GM19467 (cell line): Measurements from ENCODE around the gene GABRB1.

Source experiments
- ATAC-seq: cut with Tn5 transposase; IDR thresholded peaks from one replicate; pipeline ENCODE4 v1.9.1; 2021; ENCODE audit warnings: mild to moderate bottlenecking, moderate library complexity; ENCODE audit not compliant: unreplicated experiment

GABRB1 gene

GRCh38 chr4:47110546-47111132 lies 79.3 kb downstream of the GABRB1 start:
- no peak for ATAC-seq

DNA sequence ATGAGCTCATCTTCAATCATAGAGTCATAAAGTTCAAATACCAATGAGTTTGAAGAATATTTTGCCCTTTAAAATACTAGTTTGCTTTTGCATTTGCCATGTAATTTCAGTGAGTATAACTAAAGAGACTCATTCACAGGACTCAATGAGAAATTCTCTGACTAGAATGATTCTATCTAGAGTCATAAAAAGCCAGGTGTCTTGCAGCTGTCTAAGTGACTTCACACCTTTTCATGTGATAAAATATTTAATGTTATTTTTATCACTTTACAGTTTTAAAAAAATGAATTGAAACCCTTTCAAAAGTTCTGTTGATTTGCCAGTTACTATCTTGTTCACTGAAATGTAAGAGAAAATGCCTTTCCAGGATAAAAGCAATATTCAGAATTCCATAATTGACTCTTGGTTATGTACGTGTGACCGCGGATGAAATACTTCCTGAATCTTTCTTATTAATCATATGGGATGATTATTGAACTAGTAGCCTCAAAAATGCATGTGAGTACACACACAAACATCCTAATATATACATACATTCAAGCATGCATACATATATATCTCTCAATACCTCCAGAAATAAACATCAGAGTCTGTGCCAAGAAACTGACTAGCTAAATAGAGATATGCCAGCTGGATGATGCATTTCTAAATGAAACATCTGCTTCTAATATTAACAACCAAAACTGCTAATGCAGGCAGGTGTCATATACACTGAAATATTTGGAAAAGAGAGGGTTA lies 87.0 kb downstream of the GABRB1 start:
- ATAC-seq = no peak

DNA sequence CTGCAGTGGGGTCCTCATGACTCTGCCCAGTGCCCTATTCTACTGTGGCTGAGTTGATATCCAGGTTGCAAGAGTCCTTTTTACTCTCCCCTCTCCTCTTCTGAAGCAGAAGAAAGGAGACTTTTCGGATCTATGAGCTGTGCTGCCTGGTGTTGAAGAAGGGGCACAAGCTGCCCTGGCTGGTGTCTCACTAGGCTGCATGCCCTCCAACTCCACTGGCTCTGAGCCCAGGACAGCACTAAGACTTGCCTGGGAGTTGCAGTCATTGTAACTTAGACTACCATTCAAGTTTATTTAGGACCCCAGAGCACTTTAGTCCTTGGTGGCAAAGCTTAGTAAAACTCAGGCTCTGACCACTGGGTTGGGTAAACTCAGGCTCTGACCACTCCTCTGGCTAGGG lies 89.4 kb downstream of the GABRB1 start:
- no peak for ATAC-seq

- ATAC-seq = peak; percentile 87
These were observed 91.4 kb downstream of the GABRB1 start for GRCh38 chr4:47122592-47123291.

DNA sequence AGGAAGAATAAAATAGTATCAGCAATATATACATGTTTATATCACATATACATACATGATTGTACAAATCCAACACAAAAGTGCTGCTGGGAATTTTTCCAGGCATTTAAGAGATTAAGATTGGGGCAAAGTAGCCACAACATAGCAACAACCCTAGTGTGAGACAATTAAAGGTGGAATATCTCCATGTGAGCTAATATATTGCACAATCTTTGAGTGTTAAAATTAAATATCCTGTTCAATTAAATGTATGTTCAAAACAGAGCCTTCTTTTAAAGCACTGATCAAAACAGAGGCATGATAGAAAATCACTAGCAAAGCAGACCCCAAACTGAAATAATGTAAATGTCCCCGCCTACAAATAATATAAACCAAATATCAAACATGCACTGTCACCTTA lies 97.6 kb downstream of the GABRB1 start:
- ATAC-seq = no peak

- ATAC-seq = no peak
These were observed 103.8 kb downstream of the GABRB1 start for GRCh38 chr4:47135210-47135609.

- ATAC-seq = no peak
These were observed 111.9 kb downstream of the GABRB1 start for GRCh38 chr4:47143261-47143660.

- ATAC-seq = peak; percentile 94
These were observed 114.3 kb downstream of the GABRB1 start for GRCh38 chr4:47145630-47146029.

DNA sequence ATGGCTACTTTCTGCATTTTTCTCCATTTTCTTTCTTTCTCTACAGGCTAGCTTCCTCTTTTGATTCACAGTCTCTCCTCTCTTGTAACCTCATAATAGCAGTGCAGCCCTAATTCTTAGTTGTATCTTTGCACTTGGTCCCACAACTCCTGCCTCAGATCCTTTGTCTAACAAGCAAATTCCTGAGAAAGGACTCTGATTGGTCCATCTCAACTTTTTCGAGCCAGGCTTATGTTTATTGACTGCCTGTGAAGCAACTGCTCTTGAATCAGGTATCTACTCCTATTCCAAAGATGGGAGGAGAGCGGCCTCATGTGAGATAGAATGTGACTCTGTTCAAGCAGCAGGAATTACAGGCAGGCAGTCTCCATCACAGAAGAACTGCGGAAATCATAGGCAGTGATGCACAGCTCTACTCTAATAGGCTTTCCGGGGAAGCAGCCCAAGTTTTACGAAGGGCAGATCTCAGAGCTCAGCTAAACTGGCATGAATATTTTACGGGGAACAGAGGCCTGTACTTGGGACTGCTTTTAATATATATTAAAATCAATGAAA lies 123.5 kb downstream of the GABRB1 start:
- no peak for ATAC-seq

DNA sequence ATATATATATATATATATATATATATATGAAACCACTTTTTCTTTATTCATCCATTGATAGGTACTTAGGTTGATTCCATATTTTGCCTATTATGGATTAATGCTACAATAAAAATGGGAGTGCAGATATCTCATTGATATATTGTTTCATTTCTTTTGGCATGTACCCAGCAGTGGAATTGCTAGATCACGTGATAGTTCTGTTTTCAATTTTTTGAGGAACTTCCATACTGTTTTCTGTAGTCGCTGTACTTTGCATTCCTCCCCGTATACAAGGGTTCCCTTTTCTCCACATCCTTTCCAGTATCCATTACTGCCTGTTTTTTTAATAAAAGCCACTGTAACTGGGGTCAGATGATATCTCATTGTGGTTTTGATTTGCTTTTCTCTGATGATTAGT lies 124.6 kb downstream of the GABRB1 start:
- no peak for ATAC-seq

DNA sequence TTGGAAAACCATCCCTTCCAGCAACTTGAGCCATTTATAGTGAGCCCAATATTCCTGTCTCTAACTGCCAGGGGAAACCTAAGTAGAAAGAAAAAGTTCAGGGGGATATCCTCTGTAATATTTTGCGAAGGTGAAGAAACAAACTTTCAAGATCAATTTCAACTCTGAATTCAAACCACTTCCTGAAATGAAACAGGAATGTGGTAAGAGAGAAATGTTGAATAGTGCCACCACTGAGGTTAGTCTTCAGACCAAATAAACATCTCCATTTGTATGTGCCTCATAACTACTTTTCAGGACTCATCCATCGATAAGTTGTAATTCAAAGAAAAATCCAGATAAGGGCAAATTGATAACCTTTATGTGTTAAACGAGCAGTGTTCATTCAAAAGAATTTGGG lies 128.7 kb downstream of the GABRB1 start:
- no peak for ATAC-seq

DNA sequence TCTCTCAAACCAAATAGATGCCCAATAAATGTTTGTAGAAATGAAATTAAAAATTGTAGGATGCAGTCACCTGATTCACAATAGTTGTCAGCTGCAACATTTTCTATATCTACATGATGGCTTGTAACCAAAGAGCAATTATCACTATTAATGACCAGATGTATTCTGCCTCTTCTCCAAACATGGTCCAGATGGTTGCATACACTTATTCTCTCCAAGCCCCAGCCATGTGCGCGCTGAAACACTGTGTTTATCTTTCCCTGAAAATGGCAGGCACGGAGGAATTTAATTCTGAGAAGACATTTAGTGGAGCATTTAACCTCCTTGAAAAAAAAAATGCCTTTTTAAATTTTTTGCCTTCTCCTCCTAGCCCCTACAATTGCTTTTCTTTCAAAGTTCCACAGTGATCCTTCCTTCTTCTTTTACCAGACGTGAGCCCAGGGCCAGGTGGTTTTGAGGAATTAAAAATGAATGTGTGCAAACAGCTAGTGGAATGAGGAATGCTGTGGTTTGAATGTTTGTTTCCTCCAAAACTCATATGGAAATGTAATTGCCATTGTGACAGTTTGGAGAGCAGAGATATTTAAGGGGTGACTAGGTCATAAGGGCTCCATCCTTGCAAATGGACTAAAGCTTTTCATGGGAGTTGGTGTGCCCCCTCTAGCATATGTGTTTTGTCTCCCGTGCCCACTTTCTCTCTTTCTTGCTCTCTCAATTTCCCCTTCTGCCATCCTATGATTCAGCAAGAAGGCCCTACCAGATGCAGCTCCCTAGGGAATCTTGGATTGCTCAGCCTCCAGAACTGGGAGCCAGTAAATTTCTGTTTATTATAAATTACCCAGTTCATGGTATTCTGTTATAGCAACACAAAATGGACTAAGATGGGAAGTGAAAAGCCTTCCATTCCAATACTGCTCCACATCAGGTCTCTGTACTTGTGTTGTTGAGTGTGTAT lies 136.0 kb downstream of the GABRB1 start:
- no peak for ATAC-seq

GRCh38 chr4:47184083-47184482 lies 152.7 kb downstream of the GABRB1 start:
- ATAC-seq = no peak

- ATAC-seq = no peak
These were observed 154.4 kb downstream of the GABRB1 start for GRCh38 chr4:47185761-47186160.

- no peak for ATAC-seq
These were observed 156.2 kb downstream of the GABRB1 start for GRCh38 chr4:47187608-47188007.

GRCh38 chr4:47193179-47193578 lies 161.8 kb downstream of the GABRB1 start:
- no peak for ATAC-seq

GRCh38 chr4:47194036-47194737 lies 162.8 kb downstream of the GABRB1 start:
- ATAC-seq = no peak

DNA sequence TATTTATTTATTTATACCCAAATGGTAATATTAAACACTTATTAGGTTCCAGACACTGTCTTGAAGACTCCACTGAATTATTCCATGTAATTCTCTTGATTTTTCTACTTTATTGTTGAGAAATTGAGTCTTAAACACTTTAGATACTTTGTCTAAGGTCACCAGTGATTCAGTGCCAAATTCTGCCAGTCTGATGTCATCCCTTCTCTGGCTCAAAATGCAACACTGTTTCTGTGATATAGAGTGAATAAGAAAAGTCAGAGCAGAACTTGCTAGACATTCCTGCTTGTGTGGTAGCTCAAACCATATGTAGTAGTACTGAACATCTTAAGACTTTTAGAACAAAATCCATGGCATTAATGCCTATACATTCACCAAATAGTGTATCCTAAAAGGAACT lies 164.3 kb downstream of the GABRB1 start:
- no peak for ATAC-seq

DNA sequence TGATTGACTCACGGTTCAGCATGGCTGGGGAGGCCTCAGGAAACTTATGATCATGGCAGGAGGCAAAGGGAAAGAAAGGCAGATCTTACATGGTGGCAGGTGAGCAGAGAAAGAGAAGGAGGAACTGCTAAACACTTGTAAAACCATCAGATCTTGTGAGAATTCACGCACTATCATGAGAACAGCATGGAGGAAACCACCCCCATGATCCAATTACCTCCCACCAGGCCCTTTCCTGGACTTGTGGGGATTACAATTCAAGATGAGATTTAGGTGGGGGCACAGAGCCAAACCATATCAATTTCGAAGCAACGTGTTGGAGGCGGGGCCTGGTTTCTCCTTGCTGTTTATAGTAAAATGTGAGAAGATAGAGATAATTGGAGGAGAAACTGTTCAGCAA lies 167.4 kb downstream of the GABRB1 start:
- ATAC-seq = no peak

DNA sequence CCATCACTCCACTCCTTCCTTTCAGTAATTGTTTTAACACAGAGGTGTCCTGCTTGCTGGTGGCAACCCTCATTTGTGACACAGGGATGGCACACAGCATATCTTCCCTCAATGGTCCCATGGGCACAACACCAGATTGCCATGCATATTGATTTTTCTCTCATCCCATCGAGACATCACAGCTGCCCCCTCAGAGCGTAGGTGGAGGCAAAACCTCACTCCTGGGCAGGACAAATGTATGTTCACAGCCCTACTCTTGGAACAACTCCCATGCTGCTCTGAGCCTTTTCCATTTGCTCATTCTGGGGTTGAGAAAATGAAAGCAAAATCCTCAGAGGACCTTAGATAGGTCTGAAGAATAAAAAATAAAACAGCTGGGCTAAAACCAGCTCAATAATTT lies 172.2 kb downstream of the GABRB1 start:
- no peak for ATAC-seq
